Astrocyte of the cerebellum (primary cell): ENCODE results near the gene AIF1L.

Source experiments
- DNase-seq: peaks from one replicate; pipeline ENCODE4 v3.0.0-alpha.2; 2011; ENCODE audit warnings: low read depth
- H3K4me3 ChIP-seq: 2 replicates; pipeline ENCODE4 v1.5.1; 2011; ENCODE audit warnings: mild to moderate bottlenecking, low read depth, low read length, moderate library complexity
- CTCF ChIP-seq: IDR thresholded peaks from 2 replicates; pipeline ENCODE4 v1.5.1; 2012; ENCODE audit warnings: low read length, low read depth, moderate library complexity, mild to moderate bottlenecking; ENCODE audit errors: missing control alignments
- in situ Hi-C: cut with HindIII; loops from 2 replicates; pipeline ENCODE4 v1.10.0; 2017; ENCODE audit warnings: low sequenced_read_pairs

AIF1L gene

GRCh38 chr9:131051592-131052517 is 44.5 kb upstream of the AIF1L start:
- no peak overlapping the region for H3K4me3 ChIP-seq
- in situ Hi-C loops: no loop called here
- DNase-seq: no peak
- no peak for TF ChIP-seq CTCF

GRCh38 chr9:131053896-131054295 is 42.4 kb upstream of the AIF1L start:
- no peak for DNase-seq
- H3K4me3 ChIP-seq: no peak overlapping the region
- TF ChIP-seq CTCF: no peak
- in situ Hi-C loops: no loop called here

GRCh38 chr9:131056781-131057506 is 39.4 kb upstream of the AIF1L start:
- no peak for DNase-seq
- no peak for TF ChIP-seq CTCF
- in situ Hi-C loops: no loop called here
- H3K4me3 ChIP-seq: no peak overlapping the region

GRCh38 chr9:131060900-131061630 is 35.3 kb upstream of the AIF1L start:
- no peak overlapping the region for H3K4me3 ChIP-seq
- DNase-seq: no peak
- TF ChIP-seq CTCF: no peak
- in situ Hi-C loops: no loop called here

GRCh38 chr9:131062969-131063368 is 33.4 kb upstream of the AIF1L start:
- no peak for DNase-seq
- no peak for TF ChIP-seq CTCF
- no peak overlapping the region for H3K4me3 ChIP-seq
- in situ Hi-C loops: no loop called here

GRCh38 chr9:131065599-131065998 is 30.7 kb upstream of the AIF1L start:
- no peak for TF ChIP-seq CTCF

More at GRCh38 chr9:131065599-131065998, 30.7 kb upstream of the AIF1L start:
- in situ Hi-C loops: no loop called here
- H3K4me3 ChIP-seq: no peak overlapping the region
- no peak for DNase-seq
